ENCODE results near the gene TMEM237.

DNA sequence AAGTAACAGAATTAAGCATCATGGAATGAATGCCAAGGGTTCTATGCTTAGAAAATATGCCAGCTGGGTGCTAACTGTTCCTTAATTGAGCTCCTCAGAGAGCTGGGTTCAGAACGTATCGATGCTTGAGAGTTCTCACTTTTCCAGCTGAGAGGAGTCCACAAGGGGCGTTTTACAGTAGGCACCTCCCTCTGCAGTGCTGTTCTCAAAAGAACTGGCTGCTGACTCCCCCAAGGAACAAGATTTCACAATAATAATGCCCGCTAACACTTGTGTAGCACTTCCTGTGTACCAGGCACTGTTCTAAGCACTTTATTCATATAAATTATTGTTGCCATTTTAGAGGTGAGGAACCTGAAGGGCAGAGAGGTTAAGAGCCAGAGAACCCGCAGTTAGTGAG is 18.1 kb upstream of the TMEM237 start:
- no peak for TF ChIP-seq CTCF (conservative IDR thresholded peaks at IDR 0.05; ENCODE audit: low read depth, low read length)
- no peak for TF ChIP-seq EZH2 (IDR thresholded peaks at IDR 0.05; ENCODE audit: borderline replicate concordance, low read depth, low read length, poor library complexity, severe bottlenecking)

Data from A673 (cell line).